HepG2 (cell line): Measurements from ENCODE around the gene CTSD. TPM values are rescaled to one million over a fixed set of nuclear protein-coding genes. Genes with fewer than 3 reads are reported as not detected.

Source experiments
- CEBPB ChIP-seq: IDR thresholded peaks from 2 replicates; pipeline ENCODE4 v1.6.1; 2011; ENCODE audit warnings: low read depth, low read length, improper control_type of control experiment, borderline replicate concordance
- ELF1 ChIP-seq: sonication (generic); formaldehyde crosslinking; IDR thresholded peaks from 2 replicates; pipeline ENCODE4 v1.4.0; 2020; ENCODE audit warnings: missing genetic modification reagents
- ESRRA ChIP-seq: sonication (generic); formaldehyde crosslinking; IDR thresholded peaks from 2 replicates; pipeline ENCODE4 v1.5.1; 2020; ENCODE audit warnings: mild to moderate bottlenecking, low read depth, missing genetic modification reagents
- GATAD1 ChIP-seq: IDR thresholded peaks from 2 replicates; pipeline ENCODE4 v1.6.1; 2016; ENCODE audit warnings: missing genetic modification reagents, missing compliant biosample characterization
- KDM5B ChIP-seq: sonication (generic); formaldehyde crosslinking; IDR thresholded peaks from 2 replicates; pipeline ENCODE4 v1.4.0; 2020; ENCODE audit warnings: missing genetic modification reagents, mild to moderate bottlenecking, borderline replicate concordance
- KMT2B ChIP-seq: IDR thresholded peaks from 2 replicates; pipeline ENCODE4 v1.6.1; 2016; ENCODE audit warnings: missing genetic modification reagents, missing compliant biosample characterization
- MIXL1 ChIP-seq: IDR thresholded peaks from 2 replicates; pipeline ENCODE4 v1.6.1; 2016
- MXI1 ChIP-seq: IDR thresholded peaks from 3 replicates; pipeline ENCODE4 v1.6.1; 2012; ENCODE audit warnings: low read depth, low read length, inconsistent platforms, borderline replicate concordance
- NPAS2 ChIP-seq: sonication (generic); formaldehyde crosslinking; IDR thresholded peaks from 2 replicates; pipeline ENCODE4 v1.8.0; 2022; ENCODE audit warnings: mild to moderate bottlenecking, missing genetic modification reagents, borderline replicate concordance
- PAXIP1 ChIP-seq: sonication (generic); formaldehyde crosslinking; conservative IDR thresholded peaks from 2 replicates; pipeline ENCODE4 v1.4.0; 2020; ENCODE audit warnings: mild to moderate bottlenecking, missing genetic modification reagents, moderate library complexity
- PHF21A ChIP-seq: sonication (generic); formaldehyde crosslinking; IDR thresholded peaks from 2 replicates; pipeline ENCODE4 v1.5.0; 2020; ENCODE audit warnings: mild to moderate bottlenecking, missing genetic modification reagents
- RFX5 ChIP-seq: IDR thresholded peaks from 2 replicates; pipeline ENCODE4 v1.6.1; 2011; ENCODE audit warnings: low read depth, low read length, improper control_type of control experiment
- SIN3A ChIP-seq: IDR thresholded peaks from 2 replicates; pipeline ENCODE4 v1.6.1; 2011; ENCODE audit warnings: low read depth, mild to moderate bottlenecking, control low read depth, low read length, borderline replicate concordance
- SP5 ChIP-seq: IDR thresholded peaks from 2 replicates; pipeline ENCODE4 v1.6.1; 2016; ENCODE audit warnings: low read depth, borderline replicate concordance
- TARDBP ChIP-seq: sonication (generic); formaldehyde crosslinking; IDR thresholded peaks from 2 replicates; pipeline ENCODE4 v1.8.0; 2022; ENCODE audit warnings: mild to moderate bottlenecking, missing genetic modification reagents
- TFAP4 ChIP-seq: sonication (generic); IDR thresholded peaks from 2 replicates; pipeline ENCODE4 v1.6.1; 2016; ENCODE audit warnings: low read depth, borderline replicate concordance
- YEATS2 ChIP-seq: sonication (generic); formaldehyde crosslinking; IDR thresholded peaks from 2 replicates; pipeline ENCODE4 v1.4.0; 2020; ENCODE audit warnings: missing genetic modification reagents, borderline replicate concordance
- ZBTB25 ChIP-seq: IDR thresholded peaks from 2 replicates; pipeline ENCODE4 v1.6.1; 2018; ENCODE audit warnings: missing genetic modification reagents
- ZNF280D ChIP-seq: sonication (generic); formaldehyde crosslinking; IDR thresholded peaks from 2 replicates; pipeline ENCODE4 v1.5.1; 2020; ENCODE audit warnings: mild to moderate bottlenecking, missing genetic modification reagents
- ZNF552 ChIP-seq: sonication (generic); formaldehyde crosslinking; IDR thresholded peaks from 2 replicates; pipeline ENCODE4 v1.9.0; 2022; ENCODE audit warnings: missing genetic modification reagents, mild to moderate bottlenecking, borderline replicate concordance
- ZNF839 ChIP-seq: sonication (generic); formaldehyde crosslinking; IDR thresholded peaks from 2 replicates; pipeline ENCODE4 v1.4.0; 2020; ENCODE audit warnings: missing genetic modification reagents, mild to moderate bottlenecking, borderline replicate concordance
- polyA plus RNA-seq, 8 experiments: library from polyadenylated mRNA; depleted of rRNA in 3 of 8; stranded (reverse) in 7 of 8; unstranded in 1 of 8; fragments of >200 nt; fragmentation: Illumina TruSeq in 4 of 8; extraction: Trizol in 4 of 8; gene quantifications; 2 replicates each; pipeline versions ENCODE4 v1.2.1 to v1.2.3, GENCODE V29; 2011 to 2016; ENCODE audit warnings: low read depth in 4 of 8, missing spikeins in 1 of 8, mixed read lengths in 1 of 8; ENCODE audit not compliant: insufficient read depth in 1 of 8
- total RNA-seq, 5 experiments: library from RNA; depleted of rRNA; stranded (reverse); fragments of >200 nt; fragmentation: Illumina TruSeq; extraction: Trizol; gene quantifications; 2 replicates each; pipeline ENCODE4 v1.2.3, GENCODE V29; 2016; ENCODE audit warnings: low read depth in 1 of 5

CTSD gene
- total and polyA plus RNA-seq, 2 of the 13 experiments (the other 11 are each of a cell fraction or from before 2014, with no cell fraction given), result 143 to 230 TPM

- TF ChIP-seq YEATS2, result peak; percentile 53; the same call in 1 of the 2 replicates
- TF ChIP-seq ZNF552 (CRISPR knock-in tag), result no peak
- peak; percentile 48; the same call in 1 of the 2 replicates for TF ChIP-seq MIXL1 (CRISPR knock-in tag)
- TF ChIP-seq KMT2B (CRISPR knock-in tag), result 0 out of 2 replicates have a peak, but pooled peaks have one; percentile 18
- no peak for TF ChIP-seq NPAS2
- peak; percentile 90; the same call in 1 of the 2 replicates for TF ChIP-seq CEBPB
- peak; percentile 88; the same call in 1 of the 2 replicates for TF ChIP-seq ELF1 (CRISPR knock-in tag)
- TF ChIP-seq RFX5, result no peak
- TF ChIP-seq ZNF839 (CRISPR knock-in tag), result 0 out of 2 replicates have a peak, but pooled peaks have one; percentile 40
- TF ChIP-seq PHF21A (CRISPR knock-in tag), result peak; percentile 58; the same call in 1 of the 2 replicates
- TF ChIP-seq SP5 (CRISPR knock-in tag), result peak; percentile 73; the same call in 1 of the 2 replicates
- TF ChIP-seq SIN3A, result peak; percentile 79; the same call in 1 of the 2 replicates
- peak; percentile 45; the same call in 1 of the 2 replicates for TF ChIP-seq KDM5B (CRISPR knock-in tag)
- 0 out of 2 replicates have a peak, but pooled peaks have one; percentile 38 for TF ChIP-seq TFAP4
- TF ChIP-seq MXI1, result peak; percentile 59; the same call in 1 of the 3 replicates
- peak; percentile 64 for TF ChIP-seq GATAD1
- no peak for TF ChIP-seq ZNF280D (CRISPR knock-in tag)
- 0 out of 2 replicates have a peak, but pooled peaks have one; percentile 44 for TF ChIP-seq PAXIP1 (CRISPR knock-in tag)
- peak; percentile 51; the same call in 1 of the 2 replicates for TF ChIP-seq TARDBP (CRISPR knock-in tag)
- peak; percentile 36; the same call in 1 of the 2 replicates for TF ChIP-seq ESRRA (CRISPR knock-in tag)
- peak; percentile 54 for TF ChIP-seq ZBTB25
Measured at GRCh38 chr11:1762537-1763302, 1.0 kb downstream of the CTSD start (continued).
